Right ventricle myocardium inferior (tissue), 1 donor: Measurements from ENCODE around the gene IRF5. TPM values are rescaled to one million over a fixed set of nuclear protein-coding genes. Genes with fewer than 3 reads are reported as not detected.
A peak's percentile ranks its signal among the peaks of the same experiment; 100 is the strongest.

Experiments used
- ATAC-seq: fragments of 200-7000 bp; cut with Tn5 transposase; one replicate; pipeline ENCODE4 v1.9.1; 2020; ENCODE audit warnings: mild to moderate bottlenecking, moderate library complexity
- DNase-seq: peaks from one replicate; pipeline ENCODE4 v3.0.0; 2021; ENCODE audit errors: missing footprints
- intact Hi-C: fragments of 100-400 bp; cut with DNase I; formaldehyde crosslinking; loops from one replicate; pipeline ENCODE4 v1.11.0; 2022
- total RNA-seq: library from RNA; stranded (reverse); fragmentation: NEBNext Ultra II Directional; extraction: Animal tissue kit (Norgen Biotek cat#: 25700); gene quantifications from one replicate; pipeline ENCODE4 v1.2.1, GENCODE V29; 2021
- donor health status: DM: no; HTN: yes; CAD: no; lungs with severe emphysema.

Gene IRF5
- total RNA-seq, 1 donor from 2014 or later = 3.3 TPM

GRCh38 chr7:128917122-128917521 is 20.6 kb upstream of the IRF5 start:
- intact Hi-C loops = no loop called here
- ATAC-seq (no peak), DNase-seq (peak; percentile 31)

DNA sequence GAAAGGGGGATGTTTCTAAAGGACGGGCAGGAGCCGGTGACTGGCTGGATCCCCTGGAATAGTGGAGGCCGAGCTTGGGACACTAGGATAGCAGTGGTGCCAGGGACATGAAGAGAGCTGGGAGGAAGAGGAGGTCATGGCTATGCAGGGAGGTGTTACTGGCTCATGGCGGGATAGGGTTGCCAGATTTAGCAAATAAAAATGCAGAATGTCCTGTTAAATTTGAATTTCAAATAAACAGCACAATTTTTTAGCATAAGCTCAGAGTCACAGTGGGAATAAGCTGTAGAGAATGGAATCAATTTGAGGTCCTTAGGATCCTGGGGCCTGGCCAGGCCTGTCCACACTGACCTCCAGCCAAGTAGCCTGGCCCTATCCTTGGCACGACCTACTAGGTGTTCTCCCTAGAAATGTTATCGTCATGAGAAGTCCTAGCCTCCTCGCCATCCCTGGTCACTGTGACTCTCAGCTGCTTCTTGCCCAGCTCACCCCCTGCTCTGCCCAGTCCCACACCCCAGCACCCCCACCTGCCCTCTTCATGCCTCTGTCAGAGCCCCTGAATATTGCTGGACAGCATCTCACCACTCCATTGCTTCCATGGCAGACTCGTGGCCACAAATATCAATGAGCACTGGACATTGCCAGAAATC is 19.6 kb upstream of the IRF5 start:
- DNase-seq (peak; percentile 34), ATAC-seq (no peak)
- intact Hi-C loops = no loop called here

GRCh38 chr7:128919241-128919640 is 18.5 kb upstream of the IRF5 start:
- DNase-seq = peak; percentile 26
- no peak for ATAC-seq
- intact Hi-C loops = no loop called here

GRCh38 chr7:128919881-128920799 is 17.6 kb upstream of the IRF5 start:
- peak; percentile 40 for DNase-seq
- ATAC-seq = no peak

DNA sequence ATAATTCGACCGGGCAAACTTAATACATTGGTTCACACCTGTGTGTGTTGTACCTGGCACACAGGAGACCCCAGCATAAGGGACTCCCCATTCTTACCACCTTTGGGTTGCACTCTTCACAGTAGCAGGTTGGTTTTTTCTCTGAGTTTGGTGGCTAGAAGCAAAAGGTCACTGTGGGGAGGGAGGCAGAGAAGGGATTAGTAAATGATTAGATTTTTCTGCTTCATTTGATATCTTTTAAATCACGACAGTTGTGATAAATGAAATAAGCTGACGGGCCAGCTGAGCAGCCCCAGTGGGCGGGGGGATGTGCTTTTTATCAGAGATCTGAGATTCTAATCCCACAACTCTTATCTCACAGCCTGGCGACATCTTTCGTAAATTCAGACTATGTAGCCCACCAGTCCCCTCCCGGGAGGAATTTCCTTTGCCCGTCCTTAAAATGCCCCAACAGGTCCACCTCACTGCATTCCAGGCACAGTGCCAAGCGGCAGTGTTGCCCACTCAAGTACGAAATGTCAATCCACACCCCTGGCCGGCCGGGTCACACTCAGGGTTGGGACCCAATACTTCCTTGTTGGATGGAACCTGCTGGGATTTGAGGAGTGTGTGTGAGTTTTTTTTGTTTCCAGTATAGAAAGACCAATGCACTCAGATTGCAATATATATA is 16.7 kb upstream of the IRF5 start:
- intact Hi-C loops = no loop called here
- ATAC-seq (no peak), DNase-seq (peak; percentile 58)

More at GRCh38 chr7:128919881-128920799, 17.6 kb upstream of the IRF5 start:
- intact Hi-C loops = no loop called here

- intact Hi-C loops = no loop called here
- ATAC-seq (no peak), DNase-seq (peak; percentile 28)
Measured at GRCh38 chr7:128921866-128922440, 15.8 kb upstream of the IRF5 start.

DNA sequence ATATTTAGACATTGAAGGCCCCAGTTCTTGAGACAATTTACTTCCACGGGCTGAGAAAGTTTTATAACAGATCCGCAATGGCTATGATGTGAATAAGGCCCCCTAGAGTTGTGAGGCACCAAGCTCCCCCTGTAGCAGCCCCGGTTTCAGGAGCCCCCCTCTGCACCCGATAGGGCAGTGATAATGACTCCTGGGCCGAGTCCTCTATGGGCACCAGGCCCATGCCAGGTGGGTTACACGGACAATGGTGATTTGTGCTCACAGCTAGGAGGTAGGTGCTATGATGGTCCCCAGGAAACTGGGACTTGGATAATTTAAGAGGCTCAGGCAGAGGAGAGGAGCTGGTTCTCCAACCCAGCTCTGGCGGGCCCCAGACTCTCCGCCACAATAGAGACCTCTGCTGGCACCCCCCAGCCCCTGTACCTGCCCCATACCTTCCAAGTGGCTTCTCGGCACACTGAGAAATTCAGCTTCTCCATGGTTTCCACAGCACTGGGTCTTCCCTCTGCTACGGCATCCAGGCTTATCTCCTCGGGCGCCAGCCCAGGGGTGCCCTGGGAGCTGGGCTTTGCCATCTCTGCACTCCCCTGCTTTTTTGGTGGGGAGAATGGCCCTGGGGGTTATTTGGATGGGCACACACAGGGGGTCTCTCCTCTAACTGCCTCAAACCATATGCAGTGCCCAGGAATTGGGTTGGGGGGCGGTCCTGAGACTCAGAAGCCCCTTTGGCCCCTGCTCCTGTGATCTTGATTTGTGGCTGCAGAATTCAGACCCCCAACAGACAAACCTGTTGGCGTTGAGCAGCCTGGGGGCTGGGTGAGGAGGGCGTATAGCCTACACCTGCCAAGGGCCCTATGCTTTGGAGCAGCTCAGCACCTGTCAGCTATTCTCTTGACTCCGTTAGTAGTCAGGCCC is 15.0 kb upstream of the IRF5 start:
- intact Hi-C loops = no loop called here
- ATAC-seq (no peak), DNase-seq (peak; percentile 28)

DNA sequence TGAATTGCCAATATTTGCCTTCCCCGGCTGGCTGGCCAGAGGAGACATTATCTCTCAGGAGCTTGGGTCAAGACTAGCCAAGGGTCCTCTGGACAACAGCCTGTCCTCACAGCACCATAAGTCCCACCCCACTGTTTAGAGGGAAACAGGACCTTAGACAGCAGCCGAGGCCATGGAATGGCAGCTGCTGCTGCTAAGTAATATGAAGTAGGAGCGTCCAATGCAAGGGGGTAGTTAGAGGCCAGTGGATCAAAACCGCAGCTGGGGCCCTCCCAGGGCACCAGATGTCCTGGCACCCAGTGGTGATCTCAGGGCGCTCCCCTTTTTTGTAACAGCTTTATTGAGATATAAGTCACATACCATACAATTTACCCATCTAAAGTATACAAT is 14.3 kb upstream of the IRF5 start:
- intact Hi-C loops = no loop called here
- ATAC-seq (no peak), DNase-seq (peak; percentile 27)

DNA sequence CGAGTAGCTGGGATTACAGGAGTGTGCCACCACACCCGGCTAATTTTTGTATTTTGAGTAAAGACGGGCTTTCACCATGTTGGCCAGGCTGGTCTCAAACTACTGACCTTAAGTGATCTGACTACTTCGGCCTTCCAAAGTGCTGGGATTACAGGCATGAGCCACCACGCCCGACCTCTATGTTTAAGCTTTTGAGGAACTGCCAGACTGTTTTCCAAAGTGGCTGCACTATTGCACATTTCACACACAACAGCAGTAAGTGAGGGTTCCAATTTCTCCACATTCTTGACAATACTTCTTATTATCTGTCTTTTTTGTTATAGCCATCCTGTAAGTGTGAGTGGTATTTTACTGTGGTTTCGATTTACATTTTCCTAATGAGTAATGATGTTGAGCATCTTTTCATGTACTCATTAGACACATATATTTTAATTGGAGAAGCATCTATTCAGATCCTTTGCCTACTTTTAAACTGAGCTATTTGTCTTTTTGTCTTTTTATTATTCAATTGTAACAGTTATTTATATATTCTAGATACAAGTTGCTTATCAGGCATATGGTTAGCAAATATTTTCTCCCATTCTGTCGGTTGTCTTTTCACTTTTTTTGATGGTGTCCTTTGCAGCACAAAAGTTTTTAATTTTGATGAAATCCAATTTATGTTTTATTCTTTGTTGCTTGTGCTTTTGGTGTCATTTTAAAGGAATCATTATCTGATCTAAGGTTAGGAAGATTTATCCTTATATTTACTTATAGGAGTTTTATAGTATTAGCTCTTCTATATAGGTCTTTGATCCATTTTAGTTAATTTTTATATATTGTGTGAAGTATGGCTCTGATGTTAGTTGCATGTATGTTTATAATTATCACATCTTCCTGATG is 12.8 kb upstream of the IRF5 start:
- DNase-seq (peak; percentile 4), ATAC-seq (no peak)
- intact Hi-C loops = no loop called here

DNA sequence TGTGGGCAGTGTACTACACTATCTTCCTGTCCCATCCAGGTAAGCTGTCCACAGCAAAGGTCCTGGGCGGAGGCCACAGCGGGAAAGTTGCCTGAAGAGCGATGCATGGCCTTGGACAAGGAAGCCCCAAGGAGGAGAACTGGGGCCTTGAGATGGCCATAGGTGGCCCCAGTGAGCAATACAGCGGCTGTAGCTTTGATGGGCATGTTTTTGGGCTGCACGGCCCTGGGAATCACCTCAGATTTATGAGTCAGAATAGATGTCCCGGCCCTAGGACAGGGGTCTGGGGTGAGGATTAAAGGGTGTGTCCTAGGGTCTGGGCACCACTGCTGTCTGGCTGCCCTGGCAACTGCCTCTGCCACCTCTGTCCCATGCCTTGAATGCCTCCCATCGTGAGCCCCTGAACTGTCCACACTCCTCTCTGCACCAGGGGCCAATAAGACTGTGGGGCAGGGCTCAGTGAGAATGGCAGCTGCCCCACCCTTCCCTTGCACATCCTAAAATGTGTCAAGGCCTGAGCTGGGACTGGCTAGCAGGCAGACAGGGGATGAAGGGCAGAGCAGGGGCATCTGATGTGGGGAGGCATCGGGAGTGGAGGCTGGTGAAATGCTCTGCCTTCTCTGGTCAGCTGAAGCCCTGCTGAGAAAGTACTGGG is 9.4 kb upstream of the IRF5 start:
- DNase-seq (peak; percentile 20), ATAC-seq (no peak)
- intact Hi-C loops = no loop called here

DNA sequence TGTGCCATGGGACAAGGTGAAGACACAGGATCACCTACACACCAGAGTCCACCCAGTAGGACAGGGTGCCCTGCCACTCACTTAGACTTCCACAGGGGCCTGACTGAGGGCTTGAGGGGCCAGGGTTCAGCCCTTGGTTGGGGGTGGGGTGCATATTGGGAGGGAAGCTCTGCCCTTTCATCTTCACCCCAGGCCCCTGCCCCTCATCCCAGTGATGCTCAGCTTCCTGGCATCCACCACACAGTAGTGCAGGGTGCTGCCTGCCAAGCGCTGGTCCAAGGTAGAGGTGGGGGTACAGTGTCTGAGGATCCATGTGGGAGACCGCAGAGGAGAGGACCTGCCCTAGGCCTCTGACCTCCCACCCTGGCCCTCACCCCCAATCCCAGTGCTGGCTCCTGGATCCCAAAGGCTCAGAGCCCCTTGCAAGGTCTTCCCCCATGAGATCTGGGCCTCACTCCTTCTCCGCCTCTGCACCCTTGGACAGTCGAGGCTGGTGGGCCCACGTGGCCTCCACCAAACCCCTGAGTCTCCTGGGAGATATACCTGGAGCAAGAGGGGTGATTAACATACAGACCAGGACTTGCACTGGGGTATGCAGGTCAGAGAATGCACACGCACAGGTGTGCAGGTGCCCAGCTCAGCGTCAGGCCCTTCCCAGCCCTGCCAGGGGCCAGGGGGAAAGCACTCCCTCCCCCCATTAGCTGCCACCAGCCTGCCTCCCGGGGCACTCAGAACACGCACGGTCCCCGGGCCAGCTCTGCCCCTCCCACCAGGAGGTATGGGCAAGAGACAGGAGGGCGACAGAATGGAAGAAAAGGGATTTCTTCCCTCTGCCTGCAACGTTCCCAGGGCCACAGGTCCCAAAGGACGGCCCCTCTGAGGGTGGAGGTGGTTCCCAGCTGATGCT is 8.6 kb upstream of the IRF5 start:
- ATAC-seq (no peak), DNase-seq (peak; percentile 55)
- intact Hi-C loops = no loop called here

- ATAC-seq = no peak
- peak; percentile 34 for DNase-seq
- intact Hi-C loops = no loop called here
Measured at GRCh38 chr7:128931190-128931798, 6.4 kb upstream of the IRF5 start.

DNA sequence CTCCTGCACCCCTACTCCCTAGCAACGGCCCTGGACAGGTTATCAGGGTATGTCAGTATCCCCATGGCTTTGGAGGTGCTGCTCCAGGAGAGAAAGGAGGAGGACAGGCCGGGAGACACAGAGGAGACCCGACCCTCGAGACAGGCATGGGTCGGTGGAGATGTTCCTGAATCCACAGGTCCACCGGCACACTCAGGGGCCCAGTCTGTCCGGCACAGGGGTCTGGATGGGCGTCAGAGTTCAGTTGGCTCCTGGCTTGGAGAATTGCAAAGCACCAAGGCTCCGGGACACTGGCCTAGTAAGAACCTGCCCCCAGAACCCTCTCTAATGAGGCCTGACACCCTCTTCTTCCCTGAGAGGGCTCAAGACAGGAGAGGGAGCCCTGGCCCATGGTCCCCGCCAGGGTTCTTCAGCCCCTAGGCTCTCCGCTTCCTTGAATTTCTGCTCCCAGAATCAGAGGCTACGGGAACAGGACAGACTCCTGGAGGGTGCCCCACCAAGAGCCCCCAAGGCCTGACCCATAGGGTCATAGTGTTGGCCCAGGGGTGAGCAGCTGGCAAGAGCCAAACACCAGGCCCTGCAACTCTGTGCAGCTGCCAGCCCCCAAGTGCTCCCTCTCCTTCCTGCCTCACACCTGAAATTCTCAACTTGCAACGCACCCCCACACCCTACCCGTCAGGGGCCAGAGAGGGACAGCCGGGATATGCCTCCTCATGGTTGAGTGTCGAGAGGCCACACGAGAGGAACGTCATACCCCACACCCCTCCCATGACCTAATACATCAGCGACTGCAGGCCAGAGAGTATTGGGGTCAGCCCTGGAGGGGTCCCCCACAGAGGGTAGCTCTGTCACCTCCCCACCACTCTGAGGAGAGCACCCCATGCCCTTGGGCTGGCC is 5.5 kb upstream of the IRF5 start:
- ATAC-seq (no peak), DNase-seq (peak; percentile 45)
- intact Hi-C loops = no loop called here

GRCh38 chr7:128932862-128933179 is 4.9 kb upstream of the IRF5 start:
- no peak for DNase-seq
- intact Hi-C loops = no loop called here
- no peak for ATAC-seq
